HG02588 (cell line): ENCODE measurements around the gene LRPAP1.

Experiments
- ATAC-seq: cut with Tn5 transposase; IDR thresholded peaks from one replicate; pipeline ENCODE4 v1.9.1; 2021; ENCODE audit warnings: mild to moderate bottlenecking, moderate library complexity; ENCODE audit not compliant: unreplicated experiment

The LRPAP1 gene

DNA sequence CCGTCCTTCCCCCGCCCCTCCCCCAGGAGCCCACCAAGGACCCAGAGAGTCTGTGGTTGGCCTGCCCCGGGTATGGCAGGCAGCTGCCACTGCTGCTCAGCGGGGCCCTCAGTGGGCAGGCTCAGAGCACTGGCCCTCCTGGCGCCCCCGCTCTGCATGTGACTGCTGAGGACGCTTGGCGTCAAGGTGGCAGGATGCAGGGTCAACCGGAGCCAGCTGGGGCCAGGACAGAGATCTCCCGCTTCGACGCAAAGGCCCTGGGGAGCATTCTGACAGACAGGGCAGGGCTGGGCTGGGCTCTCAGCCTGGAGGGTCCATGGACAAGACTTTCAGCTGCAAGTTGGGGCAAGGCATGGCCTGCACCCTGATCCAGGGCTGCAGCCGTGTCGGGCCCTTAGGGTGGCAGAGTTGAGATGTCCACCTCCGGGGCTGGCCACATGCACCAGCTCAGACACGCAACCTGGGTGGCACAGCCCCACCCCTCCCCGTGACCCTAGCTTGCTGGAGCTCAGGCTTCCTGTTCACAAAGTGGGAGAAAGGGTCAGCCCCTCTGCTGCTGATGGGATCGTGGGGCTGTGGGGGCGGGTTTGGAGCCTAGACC lies 30.3 kb downstream of the LRPAP1 start:
- ATAC-seq, result no peak

DNA sequence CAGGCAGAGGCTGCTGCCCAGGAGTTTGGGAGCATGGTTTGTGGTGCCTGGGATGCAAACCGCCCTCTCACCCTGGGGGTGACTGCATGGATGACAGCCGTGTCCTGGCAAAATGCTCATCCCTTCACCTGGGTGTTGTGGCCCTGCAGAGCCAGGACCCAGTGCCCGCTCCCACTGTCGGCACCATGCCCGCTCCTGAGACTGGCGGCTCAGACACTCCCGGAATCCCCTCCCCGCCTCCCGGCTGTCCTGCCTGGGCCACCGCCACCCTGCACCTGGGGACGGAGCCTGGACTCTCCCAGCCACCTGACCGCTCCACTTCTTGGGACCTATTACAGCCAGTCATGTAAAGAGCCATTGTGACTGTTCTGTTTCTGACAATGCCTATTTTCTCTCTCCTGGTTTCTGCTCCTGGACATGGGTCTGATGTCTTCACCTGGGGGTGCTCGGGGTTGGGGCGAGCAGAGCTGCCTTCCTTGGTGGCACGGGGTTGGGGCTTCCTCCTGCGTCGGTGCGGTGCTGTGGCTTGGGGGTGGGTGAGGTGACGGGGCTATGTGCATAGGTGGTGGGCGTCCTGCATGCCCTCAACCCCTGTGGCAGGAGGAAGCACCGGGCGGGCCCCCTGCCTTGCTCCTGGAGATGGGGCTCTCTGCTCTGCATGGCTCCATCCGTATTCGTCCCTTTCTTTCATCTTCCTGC lies 30.9 kb downstream of the LRPAP1 start:
- ATAC-seq, result no peak

DNA sequence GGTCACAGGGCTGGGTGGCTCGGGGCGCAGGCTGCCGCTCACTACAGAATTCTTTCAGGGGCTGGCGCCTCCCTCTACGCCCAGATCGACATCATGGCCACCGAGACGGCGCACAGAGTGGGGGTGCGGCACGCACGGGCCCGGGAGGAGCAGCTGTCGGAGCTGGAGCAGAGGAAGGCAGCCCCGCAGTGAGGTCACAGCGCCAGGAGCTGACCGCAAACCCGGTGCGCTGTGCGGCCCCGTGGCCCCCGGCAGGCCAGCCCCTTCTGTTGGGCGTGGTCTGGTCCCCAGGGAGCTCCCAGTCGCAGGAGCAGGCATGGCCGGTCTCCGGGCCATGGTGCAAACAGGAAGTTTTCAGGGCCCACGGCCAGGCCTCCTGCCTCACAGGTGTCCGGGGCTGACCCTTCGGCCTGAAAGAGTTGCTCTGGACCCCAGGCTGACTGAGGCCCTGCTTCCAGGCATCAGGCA lies 31.6 kb downstream of the LRPAP1 start:
- no peak for ATAC-seq

DNA sequence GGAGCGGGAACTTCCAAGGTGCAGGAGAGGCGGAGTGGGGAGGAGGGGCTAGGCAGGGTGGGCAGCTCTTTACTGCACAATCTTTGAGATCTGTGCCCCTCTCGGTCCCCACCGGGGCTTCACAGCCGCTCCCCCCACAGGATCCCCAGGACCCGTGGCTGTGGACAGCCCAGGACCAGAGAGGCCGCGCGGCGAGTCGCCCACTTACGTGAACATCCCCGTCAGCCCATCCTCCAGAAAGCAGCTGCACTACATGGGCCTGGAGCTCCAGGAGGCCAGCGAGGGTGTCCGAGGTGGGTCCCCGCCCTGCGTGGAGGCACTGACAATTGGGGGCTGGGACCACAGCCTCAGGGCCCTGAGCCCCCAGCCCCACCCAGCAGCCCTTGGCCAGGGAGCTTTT lies 32.1 kb downstream of the LRPAP1 start:
- no peak for ATAC-seq

DNA sequence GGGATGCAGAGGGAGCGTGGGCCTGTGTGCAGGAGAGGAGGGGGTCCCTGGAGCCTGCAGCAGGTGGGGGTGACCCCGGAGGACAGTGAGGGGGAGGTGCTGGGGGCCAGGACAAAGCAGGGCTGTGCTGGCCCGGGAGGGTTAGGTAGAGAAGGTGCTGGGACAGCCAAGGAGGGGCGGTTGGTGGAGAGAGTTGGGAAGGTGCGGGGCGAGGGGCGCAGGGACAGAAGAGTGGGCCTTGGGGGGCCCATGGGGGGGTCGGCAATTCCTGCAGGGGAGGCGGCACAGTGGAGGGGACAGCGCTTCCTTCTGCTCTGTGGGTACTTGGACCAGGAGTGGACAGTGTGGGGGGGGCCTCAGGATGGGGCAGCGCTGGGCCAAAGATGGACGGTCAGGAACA lies 32.5 kb downstream of the LRPAP1 start:
- no peak for ATAC-seq

DNA sequence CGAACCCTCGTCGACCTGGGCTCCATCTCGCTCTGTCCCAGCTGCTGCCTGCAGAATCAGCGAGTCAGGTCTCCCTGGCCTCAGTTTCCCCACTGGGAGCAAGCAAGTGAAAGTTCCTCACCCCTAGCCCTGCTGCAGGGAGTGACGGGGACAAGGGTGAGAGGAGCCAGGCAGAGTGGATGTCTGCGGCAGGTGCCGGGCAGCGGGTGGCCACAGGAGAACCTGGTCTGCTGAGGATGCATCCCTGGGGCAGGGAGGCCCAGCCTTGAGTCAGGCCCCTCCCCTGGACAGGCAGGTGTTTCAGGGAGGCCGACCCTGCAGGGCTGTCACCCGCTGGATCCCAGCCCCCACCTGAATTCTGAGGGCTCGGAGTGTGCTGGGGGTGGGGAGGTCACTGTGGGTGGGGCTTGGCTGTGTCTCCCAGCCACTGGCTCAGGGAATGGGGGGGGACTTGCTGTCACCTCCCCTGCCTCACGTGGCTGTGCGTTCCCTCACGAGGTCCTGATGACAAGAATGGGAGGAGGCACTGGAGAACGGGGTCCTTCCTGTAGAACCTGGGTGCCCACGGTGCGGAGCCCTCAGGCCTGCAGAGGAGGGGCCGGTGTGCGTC lies 33.2 kb downstream of the LRPAP1 start:
- ATAC-seq, result no peak

DNA sequence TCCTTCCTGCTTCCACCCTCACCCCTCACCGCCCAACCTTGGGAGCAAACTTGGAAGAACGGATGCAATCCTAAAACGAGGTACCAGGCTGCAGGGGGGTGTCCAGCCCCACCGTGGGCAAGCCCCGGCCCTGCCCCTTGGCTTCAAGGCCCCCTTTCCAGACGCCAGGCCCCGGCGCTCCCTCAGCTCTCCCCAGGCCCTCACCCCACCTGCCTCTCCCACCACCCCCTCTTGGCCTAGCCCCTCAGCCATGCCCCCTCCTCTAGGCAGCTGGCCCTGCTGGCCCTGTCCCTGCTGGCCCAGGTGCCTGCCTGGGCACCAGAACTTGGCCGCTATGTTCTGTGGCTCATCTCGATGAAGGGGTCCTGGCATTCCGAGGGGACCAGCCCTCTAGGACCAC lies 33.8 kb downstream of the LRPAP1 start:
- no peak for ATAC-seq

DNA sequence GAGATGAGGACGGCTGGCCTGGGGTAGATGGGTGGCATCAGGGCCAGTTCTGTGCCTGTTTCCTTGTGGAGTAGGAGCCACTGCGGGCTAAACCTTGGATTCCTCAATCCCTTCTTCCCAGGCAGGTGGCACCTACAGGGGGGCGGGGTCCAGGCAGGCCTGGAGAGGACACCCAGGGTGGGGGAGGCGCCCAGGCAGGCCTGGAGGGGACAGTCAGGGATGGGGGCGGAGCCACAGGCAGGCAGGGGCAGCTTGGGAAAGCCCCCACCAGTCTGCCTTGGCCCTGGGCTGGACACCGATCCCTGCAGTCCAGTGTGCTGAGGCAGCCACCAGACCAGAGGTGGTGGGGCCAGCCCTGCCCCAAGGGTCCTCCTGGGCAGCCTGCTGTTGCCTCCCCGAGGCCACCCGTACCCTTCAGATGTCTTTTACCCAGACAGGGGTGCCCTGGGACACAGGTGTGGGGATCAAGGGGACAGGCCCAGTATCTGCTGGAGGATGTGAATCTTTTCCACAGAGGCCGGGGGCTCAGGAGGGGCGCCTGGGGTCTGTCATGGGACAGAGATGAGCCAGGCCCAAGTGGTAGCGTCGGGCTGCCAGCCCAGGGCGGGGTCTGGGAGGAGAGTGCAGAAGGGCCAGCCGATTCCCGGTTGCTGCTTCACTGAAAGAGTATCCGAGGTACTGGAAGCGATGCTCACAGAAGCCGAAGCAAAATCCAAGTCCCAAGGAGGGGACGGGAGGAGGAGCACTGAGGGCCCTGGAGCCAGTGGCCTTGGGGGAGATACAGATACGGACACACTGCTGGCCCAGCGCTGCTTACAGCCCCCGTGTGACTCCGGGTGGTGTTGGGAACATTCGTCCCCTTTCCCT lies 34.5 kb downstream of the LRPAP1 start:
- no peak for ATAC-seq

DNA sequence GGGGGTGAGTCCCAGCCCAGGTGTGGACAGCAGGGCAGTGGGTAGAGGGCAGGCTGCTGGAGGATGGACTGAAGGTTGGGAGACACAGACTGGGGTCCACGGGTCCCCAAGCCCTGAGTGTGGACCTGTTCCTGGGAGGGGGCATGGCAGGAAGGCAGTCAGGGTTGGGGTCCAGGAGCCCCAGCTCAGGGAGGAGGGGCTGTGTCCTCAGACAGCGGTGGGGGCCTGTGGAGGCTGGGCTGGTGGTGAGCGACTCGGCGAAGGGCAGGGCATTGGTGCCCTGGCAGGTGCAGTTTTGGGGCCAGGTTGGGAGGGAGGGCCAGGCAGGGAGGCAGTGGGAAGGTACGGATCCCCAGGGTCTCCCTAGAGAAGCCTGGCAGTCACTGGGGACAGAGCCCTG lies 35.1 kb downstream of the LRPAP1 start:
- ATAC-seq, result no peak

DNA sequence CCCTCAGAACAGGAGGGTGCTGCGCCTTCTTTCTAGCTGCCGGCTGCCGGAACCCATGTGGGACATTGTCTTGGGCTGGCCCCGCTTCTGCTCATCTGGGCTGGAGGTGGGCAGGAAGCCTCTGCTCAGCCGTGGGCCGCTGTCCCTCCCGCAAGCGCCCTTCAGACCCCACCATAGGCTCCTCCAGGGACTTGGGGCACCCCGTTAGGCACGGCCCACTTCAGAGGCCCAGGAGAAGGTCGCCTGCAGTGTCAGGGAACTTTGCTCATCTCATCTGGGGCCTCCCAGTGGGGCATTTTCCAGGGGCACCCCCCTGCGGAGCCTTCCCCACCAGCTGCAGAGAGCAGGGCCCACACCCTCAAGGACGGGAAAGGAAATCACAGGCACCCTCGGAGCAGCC lies 36.2 kb downstream of the LRPAP1 start:
- ATAC-seq, result no peak

DNA sequence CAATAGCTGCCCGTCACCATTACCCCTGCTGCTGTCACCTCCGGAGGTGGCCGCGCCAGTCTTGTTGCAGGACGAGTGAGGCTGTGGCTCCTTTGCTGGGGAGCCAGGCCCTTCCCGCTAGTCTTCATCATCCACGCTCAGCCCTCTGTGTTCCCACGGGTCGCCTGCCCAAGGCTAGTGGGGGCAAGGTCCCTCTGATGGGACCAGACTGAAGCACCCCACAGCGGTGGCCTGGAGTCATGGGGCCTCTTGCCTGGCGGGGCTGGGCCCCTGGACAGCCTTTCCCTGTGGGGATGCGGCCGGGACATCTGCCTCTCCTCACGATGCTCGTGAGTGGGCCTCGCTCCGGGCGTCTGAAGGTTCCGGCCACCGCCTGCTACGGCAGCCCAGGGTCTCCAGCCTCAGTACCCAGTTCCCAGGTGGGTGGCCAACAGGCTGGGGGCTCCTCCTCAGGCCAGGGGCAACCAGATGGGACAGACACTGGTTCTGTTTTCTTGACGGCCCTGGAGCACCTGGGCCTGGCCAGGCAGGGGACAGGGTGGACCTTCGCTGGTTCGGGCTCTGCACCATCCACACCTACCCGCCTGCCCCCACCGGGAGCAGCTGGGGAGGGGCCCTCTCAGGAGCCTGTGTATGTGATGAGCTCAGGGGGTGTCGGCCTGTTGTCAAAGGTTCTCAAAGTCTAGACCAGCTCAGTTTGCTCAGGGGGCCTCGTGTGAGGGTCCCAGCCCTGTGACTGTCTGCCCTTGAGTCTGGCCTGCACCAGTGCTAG lies 36.8 kb downstream of the LRPAP1 start:
- ATAC-seq, result no peak

DNA sequence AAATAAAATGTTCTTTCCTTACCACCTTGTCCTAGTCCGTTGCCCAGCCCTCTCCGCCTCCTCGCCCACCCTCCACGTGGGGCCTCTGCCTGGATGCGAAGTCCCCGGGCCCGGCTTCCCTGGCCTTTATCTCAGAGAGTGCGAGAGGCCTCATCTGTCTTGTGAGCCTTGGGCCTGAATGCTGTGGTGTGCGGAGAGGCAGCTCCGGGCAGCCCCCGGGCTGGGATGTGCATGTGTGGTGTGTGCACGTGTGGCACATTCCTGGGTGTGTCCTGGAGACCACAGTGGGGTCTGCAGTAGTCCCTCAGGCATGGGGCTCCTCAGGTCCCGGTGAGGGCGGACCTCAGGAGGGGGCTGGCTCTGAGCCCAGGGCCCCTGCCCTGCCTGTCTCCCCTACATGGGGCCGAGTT lies 37.8 kb downstream of the LRPAP1 start:
- no peak for ATAC-seq

DNA sequence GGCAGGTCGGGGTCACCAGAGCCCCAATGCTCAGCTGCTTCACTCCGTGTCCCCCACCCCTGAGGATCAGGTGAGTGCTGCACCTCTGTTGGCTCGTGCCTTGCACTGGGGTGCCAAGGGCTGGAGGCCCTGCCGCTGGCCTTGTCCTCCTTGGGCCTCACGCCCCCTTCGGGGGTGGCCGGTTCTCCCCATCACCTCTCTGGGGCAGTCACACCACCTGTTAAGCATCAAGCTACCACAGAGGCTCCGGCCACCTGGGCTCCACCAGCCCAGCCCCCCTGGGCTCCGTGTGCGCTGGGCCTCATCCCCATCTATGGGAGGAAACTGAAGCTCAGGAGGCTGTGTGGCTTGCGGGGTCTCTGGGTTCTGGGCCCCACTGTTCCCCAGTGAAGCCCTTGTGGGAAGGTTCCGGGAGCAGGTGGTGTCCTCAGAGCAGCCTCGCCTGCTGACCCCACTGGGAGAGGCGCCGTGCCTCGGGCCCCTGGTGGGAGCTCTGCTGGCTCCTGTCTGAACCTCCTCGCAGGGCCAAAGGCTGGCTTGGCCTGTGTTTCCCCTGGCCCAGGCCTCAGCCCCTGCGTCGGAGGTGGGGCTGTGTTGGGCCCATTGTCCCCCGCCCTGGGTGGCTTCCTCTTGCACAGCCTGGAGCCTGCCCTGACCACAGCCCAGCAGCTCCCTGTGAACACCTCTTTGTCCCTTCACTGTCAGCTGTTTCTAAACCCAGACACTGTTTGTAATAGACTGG lies 38.3 kb downstream of the LRPAP1 start:
- no peak for ATAC-seq

DNA sequence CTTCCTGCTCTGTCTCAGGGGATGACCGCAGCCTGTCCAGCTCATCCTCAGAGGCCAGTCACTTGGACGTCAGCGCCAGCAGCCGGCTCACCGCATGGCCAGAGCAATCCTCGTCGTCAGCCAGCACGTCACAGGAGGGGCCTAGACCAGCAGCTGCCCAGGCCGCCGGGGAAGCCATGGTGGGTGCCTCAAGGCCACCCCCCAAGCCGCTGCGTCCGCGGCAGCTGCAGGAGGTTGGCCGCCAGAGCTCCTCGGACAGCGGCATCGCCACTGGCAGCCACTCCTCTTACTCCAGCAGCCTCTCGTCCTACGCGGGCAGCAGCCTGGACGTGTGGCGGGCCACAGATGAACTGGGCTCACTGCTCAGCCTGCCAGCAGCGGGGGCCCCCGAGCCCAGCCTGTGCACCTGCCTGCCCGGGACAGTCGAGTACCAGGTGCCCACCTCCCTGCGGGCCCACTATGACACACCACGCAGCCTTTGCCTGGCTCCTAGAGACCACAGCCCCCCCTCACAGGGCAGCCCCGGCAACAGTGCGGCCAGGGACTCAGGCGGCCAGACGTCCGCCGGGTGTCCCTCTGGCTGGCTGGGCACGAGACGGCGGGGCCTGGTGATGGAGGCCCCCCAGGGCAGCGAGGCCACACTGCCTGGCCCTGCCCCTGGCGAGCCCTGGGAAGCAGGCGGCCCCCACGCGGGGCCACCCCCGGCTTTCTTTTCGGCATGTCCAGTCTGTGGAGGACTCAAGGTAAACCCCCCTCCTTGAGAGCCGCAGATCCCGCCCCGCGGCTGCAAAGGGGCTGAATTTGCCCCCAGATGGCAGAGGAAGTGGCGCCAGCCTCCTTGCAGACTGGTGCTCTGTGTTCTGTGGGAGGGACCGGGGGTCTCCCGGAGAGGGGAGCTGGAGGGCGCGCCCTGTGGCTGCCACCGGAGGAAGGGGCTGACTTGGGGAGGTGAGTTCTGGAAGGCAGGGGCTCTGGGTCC lies 39.2 kb downstream of the LRPAP1 start:
- ATAC-seq, result no peak

DNA sequence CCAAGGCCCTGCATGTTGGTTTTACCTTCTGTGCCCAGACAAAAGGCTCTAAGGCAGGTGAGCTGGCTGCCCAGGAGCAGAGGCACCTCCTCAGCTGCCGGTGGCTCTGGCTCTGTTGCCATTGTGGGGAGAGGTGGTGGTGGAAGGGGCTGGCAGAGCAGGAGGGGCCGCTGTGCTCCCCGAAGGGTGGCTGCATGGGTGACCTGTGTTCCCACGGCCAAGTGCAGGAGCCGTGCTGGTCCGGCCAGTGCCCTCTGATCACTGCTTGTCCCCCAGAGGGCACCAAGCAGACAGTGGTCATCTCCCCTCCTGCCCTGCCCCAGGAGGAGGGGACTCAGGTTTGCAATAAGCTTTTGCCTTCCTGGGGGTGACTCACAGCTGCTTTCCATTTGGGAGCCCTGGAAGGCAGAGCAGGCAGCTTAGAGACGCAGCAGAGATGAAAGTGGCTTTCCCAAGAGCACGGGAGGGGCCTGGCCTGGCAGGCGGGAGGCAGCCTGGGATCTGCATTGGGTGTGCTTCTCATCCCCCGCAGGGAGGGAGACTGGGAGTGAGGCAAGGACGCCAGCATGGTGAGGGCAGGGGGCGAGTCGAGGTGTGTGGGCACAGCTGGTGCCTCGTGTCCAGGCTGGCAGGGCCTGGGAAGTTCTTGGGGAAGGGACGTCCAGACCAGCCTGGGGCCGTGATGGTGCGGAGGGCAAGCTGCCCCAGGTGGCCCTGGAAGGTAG lies 40.4 kb downstream of the LRPAP1 start:
- ATAC-seq, result no peak

DNA sequence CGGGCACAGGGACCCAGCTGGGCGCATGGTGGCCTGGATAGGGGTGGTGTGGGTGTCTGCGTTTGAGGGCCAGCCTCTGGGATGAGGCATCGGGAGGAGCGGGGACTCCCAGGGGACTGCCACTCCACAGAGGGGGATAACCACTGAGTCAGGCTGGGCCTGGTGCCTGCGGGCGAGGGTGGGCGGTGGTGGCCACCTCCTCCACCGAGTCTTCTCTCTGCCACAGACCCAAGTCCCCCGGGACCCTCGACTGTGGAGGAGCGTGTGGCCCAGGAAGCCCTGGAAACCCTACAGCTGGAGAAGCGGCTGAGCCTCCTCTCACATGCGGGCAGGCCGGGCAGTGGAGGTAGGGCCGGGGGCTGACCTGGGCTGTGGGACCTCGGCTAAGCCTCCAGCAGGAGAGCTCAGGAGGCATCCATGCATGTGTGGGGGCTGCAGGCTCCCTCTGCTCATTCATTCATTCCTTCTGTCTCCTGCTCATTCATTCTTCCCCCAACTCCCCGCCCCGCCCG lies 42.7 kb downstream of the LRPAP1 start:
- no peak for ATAC-seq

DNA sequence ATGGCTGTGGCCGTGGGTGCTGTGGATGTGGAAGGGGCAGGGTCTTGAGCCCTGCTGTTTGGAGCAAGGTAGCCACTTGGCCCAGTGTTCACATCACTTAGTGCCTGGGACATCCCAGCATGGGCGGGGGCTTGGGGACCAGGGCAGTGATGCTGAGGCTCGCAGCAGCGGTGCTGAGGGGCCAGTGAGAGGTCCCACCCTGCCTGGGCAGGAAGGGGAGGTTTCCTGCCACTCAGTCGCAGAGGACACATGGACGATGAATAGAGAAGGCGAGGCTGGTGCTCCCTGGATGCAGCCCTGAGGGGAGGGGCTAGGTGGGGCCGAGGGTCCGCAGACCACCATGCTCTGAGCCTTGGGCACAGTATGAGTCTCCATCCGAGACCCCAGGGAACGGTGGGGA lies 43.4 kb downstream of the LRPAP1 start:
- ATAC-seq, result no peak

DNA sequence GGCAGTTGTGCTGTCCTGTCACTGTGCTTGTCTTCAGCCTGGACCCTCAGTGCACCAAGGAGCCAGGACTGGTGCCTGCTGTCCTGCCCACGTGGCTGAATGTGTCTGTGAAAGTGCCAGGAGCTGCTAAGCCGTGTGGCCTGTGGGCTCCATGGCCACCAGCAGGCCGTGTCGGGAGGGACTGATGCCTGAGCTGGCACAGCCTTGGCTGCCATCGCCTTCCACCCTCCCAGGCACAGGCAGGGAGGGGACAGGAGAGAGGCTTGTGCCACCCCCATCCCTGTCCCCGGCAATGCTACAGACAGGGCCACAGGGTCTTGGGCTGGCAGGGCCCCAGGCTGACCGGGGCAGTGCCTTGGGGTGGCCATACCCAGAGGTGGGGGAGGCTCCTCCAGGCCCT lies 44.4 kb downstream of the LRPAP1 start:
- ATAC-seq, result no peak
